HG02981 (cell line): ENCODE data around the gene PTPRK.

Experiments
- ATAC-seq: cut with Tn5 transposase; IDR thresholded peaks from one replicate; pipeline ENCODE4 v1.9.1; 2021; ENCODE audit warnings: mild to moderate bottlenecking, moderate library complexity; ENCODE audit not compliant: unreplicated experiment

PTPRK gene

GRCh38 chr6:128520436-128521281 lies at the start of gene PTPRK:
Gene PTPRK, minus strand, starts transcription at chr6:128520599. Its CDS starts 241 bp downstream, at chr6:128520358.
- peak; percentile 87 for ATAC-seq

- ATAC-seq = no peak
Measured at GRCh38 chr6:128567029-128567428, 46.6 kb upstream of the PTPRK start.

- no peak for ATAC-seq
Measured at GRCh38 chr6:128560966-128561365, 40.6 kb upstream of the PTPRK start.

- ATAC-seq = no peak
Measured at GRCh38 chr6:128558924-128559323, 38.5 kb upstream of the PTPRK start.

GRCh38 chr6:128558021-128558420 lies 37.6 kb upstream of the PTPRK start:
- no peak for ATAC-seq

- ATAC-seq = no peak
Measured at GRCh38 chr6:128557081-128557480, 36.7 kb upstream of the PTPRK start.

DNA sequence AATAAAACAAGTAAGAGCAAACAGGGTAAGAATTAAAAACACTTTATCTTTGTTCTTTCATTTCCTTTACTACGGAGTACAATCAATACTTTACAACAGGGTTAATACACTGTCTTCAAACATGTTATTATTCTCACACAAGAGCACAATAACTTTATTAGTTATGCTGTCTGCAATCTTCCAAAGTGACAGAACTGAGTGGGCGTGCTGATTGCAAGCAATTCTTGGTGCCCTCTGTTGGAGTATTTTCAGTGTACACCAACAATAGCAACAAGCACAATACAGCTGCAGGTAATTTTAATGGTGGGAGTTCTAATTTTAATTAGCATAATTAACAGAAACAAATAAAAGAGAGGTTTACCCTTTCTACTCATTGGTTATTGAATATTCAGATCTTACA lies 33.9 kb upstream of the PTPRK start:
- ATAC-seq = no peak

DNA sequence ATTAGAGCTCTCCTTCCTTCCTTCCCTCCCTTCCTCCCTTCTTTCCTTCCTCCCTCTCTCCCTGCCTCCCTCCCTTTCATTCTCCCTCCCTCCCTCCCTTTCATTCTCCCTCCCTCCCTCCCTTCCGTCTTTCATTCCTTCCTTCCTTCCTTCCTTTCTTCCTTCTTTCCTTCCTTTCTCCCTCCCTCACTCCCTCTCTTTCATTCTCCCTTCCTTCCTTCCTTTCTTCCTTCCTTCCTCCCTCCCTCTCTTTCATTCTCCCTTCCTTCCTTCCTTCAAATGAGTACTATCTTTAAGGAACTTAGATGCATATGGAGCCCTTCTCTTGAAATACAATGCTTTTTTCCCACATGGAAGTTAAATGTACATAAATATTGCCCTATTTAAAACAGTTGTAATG lies 20.9 kb upstream of the PTPRK start:
- no peak for ATAC-seq

DNA sequence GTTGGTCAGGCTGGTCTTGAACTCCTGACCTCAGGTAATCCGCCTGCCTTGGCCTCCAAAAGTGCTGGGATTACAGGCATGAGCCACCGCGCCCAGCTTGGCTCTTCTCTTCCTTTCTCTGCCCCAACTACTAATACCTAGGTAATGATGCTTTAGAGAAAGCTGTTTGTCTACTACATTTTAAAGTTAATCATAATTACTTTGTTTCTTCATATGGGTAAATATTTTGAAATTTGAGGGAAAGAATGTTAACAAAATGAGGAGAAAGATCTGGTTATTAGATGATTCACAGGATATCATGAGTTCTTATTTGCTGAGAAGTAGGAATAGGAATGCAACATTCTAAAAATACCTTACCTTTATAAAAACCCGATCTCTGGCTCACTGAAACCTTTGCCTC lies 18.4 kb upstream of the PTPRK start:
- ATAC-seq = no peak

DNA sequence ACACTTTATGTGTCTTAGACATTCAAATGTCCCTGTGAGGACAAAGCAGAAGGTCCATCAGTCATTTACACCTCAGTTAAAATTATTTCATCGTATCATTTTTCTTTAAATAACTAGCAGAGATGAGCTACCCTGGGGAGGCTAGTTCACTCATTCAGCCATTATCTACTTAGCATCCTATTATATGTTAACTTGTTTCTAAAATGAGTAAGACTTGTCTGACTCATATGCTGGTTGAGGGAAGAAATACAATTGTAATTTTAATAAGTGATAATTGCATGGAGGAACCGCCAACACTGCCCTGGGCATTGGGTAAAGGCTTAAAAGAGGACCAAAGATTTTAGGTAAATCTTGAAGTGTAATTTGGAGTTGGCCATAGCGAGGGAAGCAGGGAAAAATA lies 12.4 kb upstream of the PTPRK start:
- ATAC-seq = peak; percentile 60

DNA sequence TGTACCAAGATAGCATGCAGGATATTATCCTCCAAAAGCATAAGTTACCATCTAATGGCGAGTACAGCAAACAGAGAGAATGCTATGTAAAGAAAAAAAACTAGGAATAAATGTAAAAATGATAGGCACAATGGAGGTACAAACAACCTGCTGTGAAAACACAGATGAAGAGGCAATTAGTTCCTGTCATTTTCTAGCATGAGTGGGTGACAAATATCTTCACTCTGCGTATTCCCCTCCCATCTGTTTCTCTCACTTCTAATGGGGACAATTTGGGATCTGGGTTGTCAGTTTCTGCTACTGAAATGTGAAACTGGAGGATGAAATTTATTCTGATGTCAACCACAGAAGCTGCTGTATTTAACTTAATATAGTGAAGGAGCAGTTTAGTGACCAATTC lies 11.7 kb upstream of the PTPRK start:
- ATAC-seq = no peak

- no peak for ATAC-seq
Measured at GRCh38 chr6:128531696-128532095, 11.3 kb upstream of the PTPRK start.

DNA sequence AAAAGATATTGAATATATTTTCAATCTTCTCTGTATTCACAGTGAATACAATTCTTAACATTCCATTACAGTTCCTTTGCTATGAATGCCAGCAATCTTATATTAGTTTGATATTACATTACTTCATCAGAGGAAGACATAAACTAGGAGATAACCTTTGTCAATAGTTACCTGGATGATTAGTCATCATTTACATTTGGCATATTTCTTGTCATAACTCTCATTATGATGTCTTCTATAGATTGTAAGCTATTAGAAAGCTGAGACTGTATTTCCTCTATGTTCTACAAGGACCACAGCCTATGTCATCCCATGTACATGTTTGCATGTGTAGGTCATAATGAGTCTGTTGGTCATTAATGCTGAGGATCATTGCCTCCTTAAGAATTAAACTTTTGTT lies 7.8 kb upstream of the PTPRK start:
- no peak for ATAC-seq

DNA sequence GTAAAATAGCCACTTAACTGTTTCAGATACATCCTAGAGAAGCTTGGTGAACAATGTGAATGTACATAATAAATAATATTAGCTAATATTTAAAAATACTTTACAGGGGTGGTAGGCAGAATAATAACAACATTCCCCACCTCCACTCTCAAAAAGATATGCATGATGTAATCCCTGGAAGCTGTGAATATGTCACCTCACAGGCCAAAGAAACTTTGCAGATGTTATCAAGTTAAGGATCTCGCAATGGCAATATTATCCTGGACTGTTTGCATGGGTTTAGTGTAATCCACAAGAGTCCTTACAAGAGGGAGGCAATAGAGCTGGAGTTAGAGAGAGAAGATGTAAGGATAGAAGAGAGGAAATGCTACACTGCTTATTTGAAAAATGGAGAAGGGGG lies 7.0 kb upstream of the PTPRK start:
- no peak for ATAC-seq

GRCh38 chr6:128526152-128526914 lies 5.9 kb upstream of the PTPRK start:
- no peak for ATAC-seq

GRCh38 chr6:128525406-128525805 lies 5.0 kb upstream of the PTPRK start:
- ATAC-seq = no peak

- ATAC-seq = no peak
Measured at GRCh38 chr6:128521282-128521632, 858 bp upstream of the PTPRK start.

GRCh38 chr6:128519931-128520435 lies 416 bp downstream of the PTPRK start:
- peak; percentile 21 for ATAC-seq

GRCh38 chr6:128519132-128519930 lies 1.1 kb downstream of the PTPRK start:
- peak; percentile 19 for ATAC-seq

DNA sequence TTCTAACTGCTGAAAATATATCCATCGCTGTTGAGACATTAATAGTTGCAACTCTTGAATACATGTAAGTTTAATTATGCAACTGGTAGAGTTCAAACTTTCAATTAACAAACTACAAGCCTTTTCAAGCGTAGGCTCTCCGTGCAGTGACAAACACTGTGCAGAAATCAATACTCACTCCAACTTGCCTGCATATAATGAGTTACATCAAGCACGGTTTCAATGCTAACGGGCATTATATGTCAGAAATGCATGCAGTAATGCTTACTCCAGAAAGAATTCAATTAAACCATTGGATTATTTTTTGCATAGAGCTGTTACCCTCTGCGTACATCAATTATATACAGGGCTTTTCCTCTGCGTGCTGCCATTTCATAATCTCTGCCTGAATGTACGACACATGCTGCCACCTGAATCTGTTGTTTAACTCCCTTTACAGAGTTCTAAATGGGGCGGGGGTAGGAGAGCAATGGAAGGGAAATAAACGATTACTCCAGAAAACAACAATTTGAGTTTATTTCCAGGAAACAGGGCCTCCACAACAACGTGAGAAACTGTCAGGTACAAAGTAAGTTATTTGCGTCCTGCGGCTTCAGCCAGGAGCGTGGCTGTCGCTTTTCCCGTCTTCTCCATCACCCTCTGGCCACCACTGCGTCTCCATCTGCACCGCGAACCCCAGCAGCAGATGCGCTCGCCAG lies 1.8 kb downstream of the PTPRK start:
- ATAC-seq = no peak

- ATAC-seq = no peak
Measured at GRCh38 chr6:128517124-128517523, 3.3 kb downstream of the PTPRK start.
